IMR-90 (cell line): ENCODE measurements around the gene MTMR3. TPM values are rescaled to one million over a fixed set of nuclear protein-coding genes. Genes with fewer than 3 reads are reported as not detected.

Experiments
- ATAC-seq: fragments of 200-7000 bp; cut with Tn5 transposase; 2 replicates; pipeline ENCODE4 v1.9.1; 2020; ENCODE audit warnings: low read depth, mild to moderate bottlenecking, moderate library complexity
- BruUV-seq: library from RNA; stranded (reverse); fragments of 400-500 nt; replicated peaks from 2 replicates; lab custom pipeline; 2021; lab: Mats Ljungman, UMichigan
- CTCF ChIA-PET: fragments of 300-600 bp; formaldehyde crosslinking; extraction: SDS; loops from one replicate; lab custom pipeline; 2021; ENCODE audit warnings: antibody characterized with exemption; lab: Yijun Ruan, JAX
- POLR2A ChIA-PET: fragments of 300-600 bp; sonication (Branson Sonifier 250); formaldehyde crosslinking; loops from one replicate; lab custom pipeline; 2022; ENCODE audit warnings: antibody characterized with exemption; ENCODE audit not compliant: unreplicated experiment; lab: Charles Lee
- DNase-seq: peaks from one replicate; pipeline ENCODE4 v3.0.0; 2013
- H2AFZ ChIP-seq: replicated peaks from 2 replicates; pipeline ENCODE3; 2013; ENCODE audit warnings: low read length, mild to moderate bottlenecking; ENCODE audit not compliant: poor library complexity
- H2AK5ac ChIP-seq: 2 replicates; pipeline ENCODE4 v1.6.1; 2013; ENCODE audit warnings: low read depth, low read length, inconsistent platforms
- H2AK9ac ChIP-seq: replicated peaks from 2 replicates; pipeline ENCODE3; 2013; ENCODE audit warnings: mild to moderate bottlenecking, low read depth, low read length, moderate library complexity; ENCODE audit not compliant: poor library complexity
- H2BK120ac ChIP-seq: 2 replicates; pipeline ENCODE4 v1.6.1; 2013; ENCODE audit warnings: low read depth, low read length, inconsistent platforms
- H2BK15ac ChIP-seq: 3 replicates; pipeline ENCODE4 v1.6.1; 2013; ENCODE audit warnings: low read depth, low read length, inconsistent platforms
- H2BK20ac ChIP-seq: 2 replicates; pipeline ENCODE4 v1.6.1; 2013; ENCODE audit warnings: low read depth, mild to moderate bottlenecking, inconsistent platforms, low read length, moderate library complexity
- H2BK5ac ChIP-seq: 2 replicates; pipeline ENCODE4 v1.6.1; 2013; ENCODE audit warnings: mild to moderate bottlenecking, low read depth, low read length, inconsistent platforms; ENCODE audit not compliant: poor library complexity, severe bottlenecking
- H3K14ac ChIP-seq: replicated peaks from 2 replicates; pipeline ENCODE4 v1.6.1; 2013; ENCODE audit warnings: low read depth, low read length, inconsistent platforms
- H3K18ac ChIP-seq: 2 replicates; pipeline ENCODE4 v1.6.1; 2013; ENCODE audit warnings: low read depth, low read length, control low read depth
- H3K23ac ChIP-seq: 2 replicates; pipeline ENCODE4 v1.6.1; 2013; ENCODE audit warnings: low read depth, low read length, inconsistent platforms
- H3K27ac ChIP-seq: 2 replicates; pipeline ENCODE4 v1.5.1; 2013; ENCODE audit warnings: mild to moderate bottlenecking, control low read depth, low read length; ENCODE audit not compliant: insufficient read depth
- H3K27me3 ChIP-seq: 2 replicates; pipeline ENCODE4 v1.6.1; 2013; ENCODE audit warnings: low read length; ENCODE audit not compliant: control insufficient read depth, insufficient read depth
- H3K36me3 ChIP-seq: 2 replicates; pipeline ENCODE4 v1.6.1; 2013; ENCODE audit warnings: low read length, mixed read lengths; ENCODE audit not compliant: control insufficient read depth, insufficient read depth
- H3K4ac ChIP-seq: 2 replicates; pipeline ENCODE4 v1.6.1; 2013; ENCODE audit warnings: low read depth, low read length, inconsistent platforms
- H3K4me1 ChIP-seq: 2 replicates; pipeline ENCODE4 v1.6.1; 2013; ENCODE audit warnings: low read length, mixed read lengths; ENCODE audit not compliant: control insufficient read depth, insufficient read depth
- H3K4me2 ChIP-seq: 2 replicates; pipeline ENCODE4 v1.6.1; 2013; ENCODE audit warnings: low read depth, mild to moderate bottlenecking, control low read depth, low read length, moderate library complexity
- H3K4me3 ChIP-seq: 2 replicates; pipeline ENCODE4 v1.5.1; 2013; ENCODE audit warnings: low read depth, mild to moderate bottlenecking, control low read depth, low read length, moderate library complexity; ENCODE audit not compliant: insufficient read depth
- H3K56ac ChIP-seq: 2 replicates; pipeline ENCODE4 v1.6.1; 2013; ENCODE audit warnings: low read length, inconsistent platforms; ENCODE audit not compliant: insufficient read depth; ENCODE audit errors: extremely low read depth
- H3K79me1 ChIP-seq, 2 experiments: 2 replicates each; pipeline ENCODE4 v1.6.1; 2013; ENCODE audit warnings: low read length in 2 of 2, inconsistent platforms in 1 of 2, low read depth in 1 of 2
- H3K9ac ChIP-seq: 2 replicates; pipeline ENCODE4 v1.6.1; 2013; ENCODE audit warnings: low read depth, low read length, control low read depth
- H3K9me1 ChIP-seq: 2 replicates; pipeline ENCODE4 v1.6.1; 2013; ENCODE audit warnings: low read length, inconsistent platforms; ENCODE audit not compliant: insufficient read depth
- H3K9me3 ChIP-seq: 2 replicates; pipeline ENCODE4 v1.6.1; 2013; ENCODE audit warnings: low read length; ENCODE audit not compliant: control insufficient read depth, insufficient read depth
- H4K20me1 ChIP-seq: 2 replicates; pipeline ENCODE4 v1.6.1; 2013; ENCODE audit warnings: low read length, inconsistent platforms; ENCODE audit not compliant: insufficient read depth
- H4K5ac ChIP-seq: 2 replicates; pipeline ENCODE4 v1.6.1; 2013; ENCODE audit warnings: mild to moderate bottlenecking, low read depth, low read length, control low read depth
- H4K8ac ChIP-seq, 2 experiments: 2 replicates each; pipeline ENCODE4 v1.6.1; 2013; ENCODE audit warnings: low read depth in 2 of 2, low read length in 2 of 2, control low read depth in 1 of 2, inconsistent platforms in 1 of 2
- H4K91ac ChIP-seq: 2 replicates; pipeline ENCODE4 v1.6.1; 2013; ENCODE audit warnings: low read depth, low read length, inconsistent platforms; ENCODE audit not compliant: insufficient read depth
- CEBPB ChIP-seq: IDR thresholded peaks from 2 replicates; pipeline ENCODE4 v1.6.1; 2012; ENCODE audit warnings: low read depth, low read length, improper control_type of control experiment
- RAD21 ChIP-seq: IDR thresholded peaks from 2 replicates; pipeline ENCODE4 v1.6.1; 2012; ENCODE audit warnings: low read length, improper control_type of control experiment
- WGBS, 2 experiments: methylation state at CpG; one replicate each; pipeline versions ENCODE4 v1.1.5 to v1.1.7; 2013; ENCODE audit warnings: missing lambda C conversion rate in 2 of 2; ENCODE audit not compliant: insufficient read length in 1 of 2; ENCODE audit errors: extremely low coverage in 2 of 2; 5-methylcytosine and 5-hydroxymethylcytosine counted together
- dilution Hi-C: fragments of 300-500 bp; cut with HindIII; formaldehyde crosslinking; loops from one replicate; pipeline ENCODE4 v1.14.3; 2018; ENCODE audit warnings: low sequenced_read_pairs; ENCODE audit not compliant: unreplicated experiment
- in situ Hi-C: fragments of 300-500 bp; cut with MboI; formaldehyde crosslinking; loops from 3 replicates; pipeline ENCODE4 v1.14.3; 2019; ENCODE audit warnings: low sequenced_read_pairs, inconsistent platforms, mixed read lengths
- intact Hi-C: fragments of 100-400 bp; cut with micrococcal nuclease; formaldehyde crosslinking; loops from 2 replicates; pipeline ENCODE4 v1.10.0; 2022
- polyA plus RNA-seq, 3 experiments: library from polyadenylated mRNA; depleted of rRNA; stranded (reverse); fragments of >200 nt; gene quantifications; 2 replicates each; pipeline ENCODE4 v1.2.3, GENCODE V29; 2012; ENCODE audit warnings: low replicate concordance in 1 of 3
- total RNA-seq: library from RNA; depleted of rRNA; stranded (reverse); fragments of >200 nt; gene quantifications from 2 replicates; pipeline ENCODE4 v1.2.3, GENCODE V29; 2012

The MTMR3 gene
- total and polyA plus RNA-seq, 2 of the 4 experiments (the other 2 are of a cell fraction): 21.3 to 29.4 TPM

GRCh38 chr22:29917052-29917902 is 34.3 kb downstream of the MTMR3 start:
- dilution Hi-C loops: no loop called here
- no peak overlapping the region for H3K23ac ChIP-seq
- H3K4ac ChIP-seq: no peak overlapping the region
- DNase-seq (peak; percentile 11), ATAC-seq (no peak)
- no peak overlapping the region; the same call in 1 of the 2 replicates for H3K18ac ChIP-seq
- no peak overlapping the region for H2AFZ ChIP-seq
- no peak overlapping the region for H2AK9ac ChIP-seq
- peaks cover 27% of the 10 kb centered on the region for H3K4me1 ChIP-seq
- no peaks in the 10 kb centered on the region for H3K27me3 ChIP-seq
- BruUV-seq: no TSS peak
- ChIA-PET CTCF (no interaction called here), POLR2A (no interaction called here)
- H4K8ac ChIP-seq: no peak overlapping the region
- intact Hi-C loops: no loop called here
- no peak overlapping the region for H3K27ac ChIP-seq
- in situ Hi-C loops: no loop called here
- H2BK120ac ChIP-seq: no peak overlapping the region
- TF ChIP-seq CEBPB: peak; percentile 63
- no peak for TF ChIP-seq RAD21
- H4K91ac ChIP-seq: no peak overlapping the region
- H2AK5ac ChIP-seq: no peak overlapping the region
- no CpG with 5 or more reads among the region's 4 CpGs for WGBS, 2 experiments
- no peaks in the 10 kb centered on the region for H3K36me3 ChIP-seq
- no peak overlapping the region for H3K4me2 ChIP-seq
- H3K9ac ChIP-seq: no peak overlapping the region
- no peak overlapping the region for H2BK15ac ChIP-seq
- H3K9me3 ChIP-seq: peaks cover 3% of the 10 kb centered on the region
- peaks cover 9 to 62% of the 10 kb centered on the region in 2 experiments for H3K79me1 ChIP-seq
- no peak overlapping the region for H3K4me3 ChIP-seq
- peaks cover 7% of the 10 kb centered on the region for H3K9me1 ChIP-seq
- H2BK5ac ChIP-seq: no peak overlapping the region
- H3K56ac ChIP-seq: no peak overlapping the region
- H3K14ac ChIP-seq: no peak overlapping the region
- H2BK20ac ChIP-seq: no peak overlapping the region; the same call in 1 of the 2 replicates
- peaks cover 53% of the 10 kb centered on the region for H4K20me1 ChIP-seq
- H4K5ac ChIP-seq: no peak overlapping the region
